Activated CD8-positive, alpha-beta memory T cell treated with anti-CD3 and anti-CD28 coated beads, Interleukin-2, amount 50 U/mL, for 4 hours (primary cell): ENCODE data around the gene ABAT.

ENCODE experiments used
- DNase-seq: peaks from one replicate; pipeline ENCODE4 v3.0.0-alpha.2; 2020

The ABAT gene

DNA sequence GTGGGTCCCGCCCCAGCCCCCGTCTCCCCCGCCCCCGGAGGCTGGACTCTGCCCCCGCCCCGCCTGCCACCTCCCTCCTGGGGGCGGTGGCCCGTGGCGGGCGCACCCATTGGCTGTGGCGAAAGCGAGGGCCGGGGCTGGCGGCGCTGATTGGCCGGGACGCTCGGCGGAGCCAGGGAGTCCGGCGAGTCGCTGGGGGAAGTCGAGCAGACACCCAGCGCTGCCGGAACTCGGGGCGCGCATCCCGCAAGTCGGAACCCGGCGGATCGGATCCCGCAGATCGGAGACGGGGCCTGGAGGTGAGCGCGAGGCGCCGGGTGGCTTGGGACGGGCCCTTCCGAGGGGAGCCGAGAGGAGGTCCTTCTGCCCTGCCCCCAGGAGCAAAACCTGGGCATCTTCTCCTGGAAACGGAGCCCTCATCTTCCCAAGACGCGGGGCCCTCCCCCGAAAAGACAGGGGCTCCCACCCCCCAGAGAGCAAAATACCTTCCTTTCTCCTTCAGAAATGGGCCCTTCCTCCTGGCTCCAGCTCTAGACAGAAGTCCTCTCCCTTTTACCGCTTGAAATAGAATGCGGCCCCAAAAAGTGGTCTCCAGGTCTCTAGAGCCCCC lies at the start of gene ABAT:
Gene ABAT, plus strand, starts transcription at position 205 of the 610 bp plus-strand sequence. CDS start 61,123 bp downstream, outside the sequence.
- DNase-seq = peak; percentile 85

DNA sequence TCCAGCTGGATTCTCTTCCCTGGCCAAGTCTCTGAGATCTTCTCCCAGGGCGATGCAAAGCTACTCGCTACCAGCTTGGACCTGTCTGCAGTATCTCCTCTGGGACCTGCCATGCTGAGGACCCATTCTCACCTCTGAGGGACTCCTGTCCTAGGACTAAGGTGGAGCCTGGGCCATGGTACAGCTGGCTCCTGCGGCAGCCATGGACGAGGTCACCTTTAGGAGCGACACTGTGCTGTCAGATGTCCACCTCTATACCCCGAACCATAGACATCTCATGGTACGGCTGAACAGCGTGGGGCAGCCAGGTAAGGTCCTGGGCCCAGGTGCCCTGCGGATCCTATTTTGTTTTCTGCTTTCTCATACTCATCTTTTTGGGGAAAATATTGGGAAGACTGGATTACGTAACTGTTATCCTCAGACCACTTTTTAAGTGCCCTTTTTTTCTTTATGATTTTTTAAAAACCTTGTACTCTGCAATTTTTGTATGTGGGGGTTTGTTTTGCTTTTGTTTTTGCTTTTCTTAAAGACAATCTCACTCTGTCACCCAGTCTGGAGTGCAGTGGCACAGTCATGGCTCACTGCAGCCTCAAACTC lies 48.8 kb upstream of the ABAT start:
- DNase-seq = no peak

- no peak for DNase-seq
Observed at GRCh38 chr16:8626946-8627345, 47.5 kb upstream of the ABAT start.

- no peak for DNase-seq
Observed at GRCh38 chr16:8627456-8627855, 47.0 kb upstream of the ABAT start.

- DNase-seq = no peak
Observed at GRCh38 chr16:8628981-8629725, 45.3 kb upstream of the ABAT start.

GRCh38 chr16:8630255-8630953 lies 44.0 kb upstream of the ABAT start:
- DNase-seq = no peak

- no peak for DNase-seq
Observed at GRCh38 chr16:8631373-8631772, 43.0 kb upstream of the ABAT start.

DNA sequence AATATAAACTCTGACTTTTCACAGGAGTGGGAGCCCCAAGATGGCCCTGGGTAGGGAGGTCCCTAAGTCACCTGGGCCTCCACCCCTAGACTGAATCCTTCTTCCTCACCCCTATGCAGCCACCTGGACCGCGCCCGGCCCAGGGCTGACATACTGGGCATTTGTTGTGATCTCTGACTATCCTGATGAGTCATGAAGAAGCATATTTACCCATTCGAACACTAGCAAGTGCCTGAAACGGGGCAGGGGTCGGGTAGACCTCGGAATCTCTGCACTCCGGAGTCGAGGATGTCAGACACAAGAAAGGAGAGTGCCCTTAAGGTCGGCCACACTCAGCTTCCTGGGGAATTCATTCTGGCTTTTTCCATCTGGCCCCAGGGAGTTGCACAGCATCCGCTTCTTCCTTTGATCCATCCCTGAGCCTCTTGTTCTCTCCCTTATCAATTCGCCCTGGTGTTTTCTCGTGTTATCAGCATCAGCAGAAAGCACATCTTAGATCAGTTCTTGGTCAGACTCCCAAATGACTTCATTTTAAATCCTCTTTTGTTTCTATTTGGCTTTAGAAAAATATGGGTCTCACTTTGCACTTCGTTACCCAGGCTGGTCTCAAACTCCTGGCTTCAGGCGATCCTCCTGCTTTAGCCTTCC lies 42.5 kb upstream of the ABAT start:
- no peak for DNase-seq

- no peak for DNase-seq
Observed at GRCh38 chr16:8632675-8633182, 41.7 kb upstream of the ABAT start.

- no peak for DNase-seq
Observed at GRCh38 chr16:8634991-8635736, 39.3 kb upstream of the ABAT start.

GRCh38 chr16:8639694-8640093 lies 34.7 kb upstream of the ABAT start:
- DNase-seq = no peak

DNA sequence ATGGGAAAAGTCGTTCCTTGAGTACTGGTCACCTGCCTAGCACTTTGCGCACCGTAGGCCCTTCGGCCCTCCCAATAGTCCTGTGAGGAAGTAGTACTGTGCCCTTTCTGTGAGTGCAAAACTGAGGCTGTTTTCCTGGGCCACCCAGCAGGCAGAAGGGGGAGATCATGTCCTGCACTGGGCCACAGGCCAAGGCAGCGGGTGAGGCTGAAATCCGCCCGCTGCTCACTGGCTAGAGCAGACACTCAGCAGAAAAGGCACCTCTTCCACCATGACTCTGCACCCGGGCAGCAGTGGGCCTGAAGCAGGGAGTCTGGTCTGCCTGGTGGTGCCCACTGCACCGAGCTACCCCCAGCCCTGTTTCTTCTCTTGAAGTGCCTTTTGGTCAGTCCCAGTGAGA lies 32.7 kb upstream of the ABAT start:
- no peak for DNase-seq

GRCh38 chr16:8642146-8642545 lies 32.3 kb upstream of the ABAT start:
- no peak for DNase-seq

DNA sequence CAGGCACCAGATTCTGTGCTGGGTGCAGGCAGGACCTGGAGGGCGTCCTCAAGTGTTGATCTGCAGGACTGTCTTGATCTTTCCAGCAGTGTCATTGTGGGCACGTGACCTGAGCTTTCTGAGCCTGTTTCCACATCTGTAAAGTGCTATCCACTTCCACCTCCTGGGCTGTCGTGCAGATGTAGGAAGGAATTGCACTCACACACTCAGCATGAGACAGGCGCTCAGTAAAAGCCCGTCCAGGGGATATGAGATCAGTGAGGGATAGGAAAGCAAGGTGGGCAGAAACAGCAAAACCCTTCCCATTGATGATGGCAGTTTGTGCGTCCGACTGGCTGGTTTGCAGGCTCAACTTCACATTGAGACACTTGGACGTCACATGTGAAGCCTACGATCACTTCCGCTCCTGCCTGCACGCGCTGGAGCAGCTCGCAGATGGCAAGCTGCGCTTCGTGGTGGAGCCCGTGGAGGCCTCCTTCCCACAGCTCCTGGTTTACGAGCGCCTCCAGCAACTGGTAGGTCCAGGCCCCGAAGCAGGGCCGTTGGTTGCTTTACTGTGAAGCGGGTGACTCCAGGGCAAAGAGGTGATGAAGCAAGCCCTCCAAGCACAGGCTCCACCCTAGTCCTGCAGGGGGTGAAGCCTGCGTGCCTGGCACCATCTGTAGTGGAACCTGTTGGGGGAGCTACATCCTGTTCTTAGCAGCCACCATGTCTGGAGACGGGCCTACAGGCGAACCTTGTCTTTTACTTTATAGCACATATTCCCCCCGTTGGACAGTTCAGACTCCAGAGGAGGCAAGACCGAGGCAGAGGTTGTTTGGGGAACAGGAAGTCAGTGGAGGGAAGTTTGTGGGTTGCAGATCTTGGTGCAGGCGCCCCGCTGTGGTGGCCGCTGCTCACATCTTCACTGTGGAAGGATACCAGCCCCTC lies 29.9 kb upstream of the ABAT start:
- no peak for DNase-seq

DNA sequence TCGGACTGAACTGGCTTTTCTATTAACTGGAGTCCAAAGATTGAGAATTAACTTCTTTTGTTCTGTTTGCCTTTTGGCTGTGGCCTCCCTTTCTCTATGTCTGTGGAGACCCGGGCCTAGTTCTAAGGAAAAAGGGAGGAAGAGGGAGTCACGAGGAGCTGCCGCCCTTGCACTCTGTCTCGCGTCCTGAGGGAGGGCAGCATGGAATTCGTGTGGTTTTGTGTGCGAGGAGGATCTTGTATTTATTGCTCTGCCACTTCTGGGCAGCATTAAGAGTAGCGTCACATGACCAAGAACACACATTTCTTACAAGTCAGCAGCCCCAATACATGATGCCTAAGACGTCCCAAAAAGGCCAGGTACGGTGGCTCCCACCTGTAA lies 29.3 kb upstream of the ABAT start:
- DNase-seq = no peak

DNA sequence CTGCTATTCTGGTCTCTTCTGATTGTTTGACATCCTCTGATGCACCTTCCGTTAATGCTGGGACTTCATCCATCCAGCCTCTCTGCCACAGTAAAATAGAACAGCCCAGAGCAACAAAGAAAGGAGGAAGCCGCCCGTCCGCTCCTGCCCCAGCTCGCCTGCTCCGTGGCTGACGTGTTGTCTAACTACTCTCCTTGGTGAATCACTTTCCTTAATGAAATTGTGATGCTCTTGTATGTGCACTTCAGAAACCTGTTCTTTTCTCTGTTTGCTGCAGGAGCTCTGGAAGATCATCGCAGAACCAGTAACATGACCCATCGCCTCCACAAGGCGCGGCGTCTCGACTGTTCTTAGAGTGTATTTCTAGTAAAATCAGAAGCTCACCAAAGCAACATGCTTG lies 28.6 kb upstream of the ABAT start:
- no peak for DNase-seq

DNA sequence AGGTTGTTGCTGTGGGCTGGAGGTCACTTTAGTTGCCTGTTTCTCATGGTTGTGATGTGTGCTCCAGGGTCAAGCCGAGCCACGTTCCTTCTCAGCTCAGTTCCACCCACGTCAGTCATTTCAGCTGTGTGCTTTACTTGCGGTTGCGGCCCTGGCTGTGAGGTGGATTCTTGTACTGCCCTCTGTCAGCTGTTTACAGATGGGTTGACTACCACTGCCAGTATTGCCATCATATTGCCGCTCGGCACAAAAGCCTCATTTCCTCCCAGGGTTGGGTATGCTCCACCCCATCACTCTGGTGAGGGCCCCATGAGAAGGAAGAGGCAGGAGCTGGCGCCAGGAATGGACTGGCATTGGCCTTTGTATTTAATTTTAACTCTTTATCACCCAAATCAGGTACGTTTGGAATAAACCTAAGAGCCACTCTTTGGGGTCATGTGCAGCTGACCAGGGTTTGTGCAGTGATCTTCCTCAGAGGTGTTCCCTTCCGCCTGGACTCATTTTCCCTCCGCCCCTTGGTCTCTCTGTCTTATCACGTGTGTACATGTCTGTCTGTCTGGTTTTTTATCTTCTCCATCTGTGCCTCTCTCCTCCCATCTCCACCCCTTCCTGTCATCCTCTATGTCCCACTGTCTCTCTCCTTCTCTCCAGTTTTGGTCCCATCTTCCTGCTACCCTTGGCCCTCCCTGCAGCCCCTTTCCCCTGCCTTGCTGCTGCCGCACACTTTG lies 27.9 kb upstream of the ABAT start:
- DNase-seq = no peak

GRCh38 chr16:8647721-8648318 lies 26.6 kb upstream of the ABAT start:
- DNase-seq = no peak

- no peak for DNase-seq
Observed at GRCh38 chr16:8648877-8649276, 25.5 kb upstream of the ABAT start.
